ENCODE data around the gene TATDN2.
"Not testable (repeated sequence)": the region's sequence is repeated elsewhere in the genome, so short reads cannot be mapped to it uniquely, and the experiment has no call there.

GRCh38 chr3:10272476-10272875 is 24.2 kb downstream of the TATDN2 start:
- not testable (repeated sequence) for TF ChIP-seq CTCF (conservative IDR thresholded peaks at IDR 0.05); ZFX (IDR thresholded peaks at IDR 0.05)

Measured in C4-2B (cell line).